ENCODE measurements around the gene KBTBD8.

The KBTBD8 gene

DNA sequence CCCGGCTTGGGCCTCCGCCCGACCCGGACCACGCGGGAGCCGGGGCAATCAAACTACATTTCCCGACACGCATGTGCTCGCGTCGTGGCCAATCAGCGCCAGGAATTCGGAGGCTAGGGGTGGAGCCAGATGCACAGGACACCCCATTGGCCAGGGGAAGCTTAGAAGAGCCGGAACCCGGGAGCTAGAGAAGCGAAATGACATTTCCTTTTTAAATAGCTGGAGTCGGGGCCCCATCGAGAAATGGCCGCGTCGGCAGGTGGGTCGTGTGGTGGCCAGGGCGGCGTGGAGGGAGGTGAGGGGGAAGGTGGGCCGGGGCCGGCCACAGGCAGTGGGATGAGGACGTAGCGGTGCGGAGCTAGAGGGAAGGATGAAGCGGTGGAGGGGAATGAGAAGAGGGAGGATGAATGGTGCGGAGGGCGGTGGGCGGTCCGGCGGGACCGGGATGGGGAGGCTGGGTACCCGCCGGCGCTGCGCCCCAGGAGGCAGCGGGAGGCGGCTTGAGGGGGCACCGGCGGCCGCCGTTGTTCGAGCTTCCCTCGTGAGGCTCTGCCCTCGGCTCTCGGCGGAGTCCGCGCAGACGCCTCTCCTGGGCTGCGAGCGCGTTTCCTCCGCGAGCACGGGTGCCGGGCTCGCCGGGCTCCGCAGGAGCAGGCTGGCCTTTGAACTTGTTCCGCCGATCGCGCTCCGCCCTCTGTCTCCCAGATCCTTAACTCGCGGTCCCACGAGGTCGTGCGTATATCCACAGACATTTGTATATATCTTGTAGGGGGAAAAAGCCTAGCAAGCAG lies at the start of gene KBTBD8:
TSS of gene KBTBD8 (plus strand) at position 195 of the 791 bp plus-strand sequence. CDS start at position 244, 49 bp downstream.
- in situ Hi-C loops (cut with HindIII; ENCODE audit: low sequenced_read_pairs), result no loop called here

DNA sequence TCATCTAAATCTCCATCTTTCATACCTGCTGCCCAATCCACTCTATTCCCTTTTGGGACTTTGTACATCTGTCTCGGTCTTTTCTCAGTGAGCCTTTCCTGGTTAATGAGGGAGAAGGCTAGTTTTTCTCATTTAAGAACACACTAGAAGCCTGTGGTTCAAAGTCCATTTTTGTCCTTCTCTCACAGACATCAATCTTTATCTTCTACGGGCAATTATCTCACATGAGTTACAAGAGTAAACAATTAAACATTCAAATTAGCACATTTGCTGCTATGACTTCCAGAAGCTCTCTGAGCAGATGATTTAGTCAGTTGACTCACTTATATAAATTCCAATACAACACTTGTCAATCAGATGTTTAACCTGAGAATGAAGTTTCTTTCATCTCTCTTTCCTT lies 49.3 kb upstream of the KBTBD8 start:
- in situ Hi-C loops (cut with HindIII; ENCODE audit: low sequenced_read_pairs), result no loop called here

DNA sequence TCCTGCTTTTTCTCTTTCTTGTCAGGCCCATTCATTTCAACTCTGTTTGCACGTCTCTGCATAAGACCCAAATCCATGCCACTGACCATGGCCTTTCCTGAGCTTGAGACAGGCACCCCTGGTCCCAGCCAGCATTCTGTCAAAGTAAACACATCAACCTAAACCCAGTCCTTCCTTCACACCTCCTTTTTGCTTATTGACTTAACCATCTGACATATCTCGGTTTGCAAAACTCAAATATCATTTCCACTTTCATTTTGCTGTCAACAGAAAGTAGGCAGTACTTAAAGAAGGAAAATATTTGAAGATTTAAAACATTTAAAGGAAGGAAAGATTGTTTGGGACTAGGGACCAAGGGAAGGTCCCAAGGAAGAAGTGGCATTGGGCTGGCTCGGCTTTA lies 48.2 kb upstream of the KBTBD8 start:
- in situ Hi-C loops (cut with HindIII; ENCODE audit: low sequenced_read_pairs), result no loop called here

DNA sequence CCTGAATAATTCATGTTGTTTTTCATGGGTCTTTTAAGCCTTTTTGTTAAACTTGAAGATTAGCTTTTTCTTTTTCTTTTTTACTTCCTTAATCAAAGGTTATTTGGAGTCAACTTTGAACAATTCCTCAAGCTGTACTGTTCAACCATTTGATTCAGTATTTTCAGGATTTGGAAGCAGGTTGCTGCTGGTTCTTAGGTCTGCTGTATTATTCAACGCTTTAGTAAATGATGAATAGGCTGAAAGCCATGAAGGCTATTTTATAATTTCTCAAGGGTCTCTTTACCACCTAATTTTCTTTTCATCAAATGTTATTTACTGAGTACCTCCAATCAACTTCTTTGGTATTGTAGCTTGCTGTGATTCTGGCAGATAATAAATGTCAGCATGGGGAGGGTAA lies 45.8 kb upstream of the KBTBD8 start:
- in situ Hi-C loops (cut with HindIII; ENCODE audit: low sequenced_read_pairs), result no loop called here

DNA sequence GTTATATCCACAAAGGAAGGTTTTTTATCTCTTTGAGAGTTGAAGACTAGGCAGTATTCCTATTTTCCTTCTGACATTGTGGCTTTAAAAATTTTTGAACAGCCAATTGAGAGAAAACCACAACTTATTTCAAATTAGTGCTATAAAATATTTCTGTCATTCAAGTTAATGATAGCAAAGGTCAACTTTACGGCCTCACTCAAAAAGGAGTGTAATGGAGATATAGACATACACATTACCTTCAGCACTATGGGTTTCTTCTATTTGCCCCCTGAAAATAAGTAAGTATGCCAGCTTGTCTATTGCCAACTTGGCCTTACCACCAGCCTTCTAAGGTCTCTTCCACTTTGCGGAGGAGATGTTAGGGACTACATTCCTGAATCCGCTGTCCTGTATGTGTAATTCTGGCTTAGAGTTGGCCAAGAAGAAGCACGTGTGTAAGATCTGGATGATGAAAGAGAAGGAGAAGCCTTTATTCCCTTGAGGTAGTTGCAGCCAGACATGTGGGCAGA lies 44.1 kb upstream of the KBTBD8 start:
- in situ Hi-C loops (cut with HindIII; ENCODE audit: low sequenced_read_pairs), result no loop called here

GRCh38 chr3:66956742-66957141 lies 41.4 kb upstream of the KBTBD8 start:
- in situ Hi-C loops (cut with HindIII; ENCODE audit: low sequenced_read_pairs), result no loop called here

- in situ Hi-C loops (cut with HindIII; ENCODE audit: low sequenced_read_pairs), result no loop called here
Observed at GRCh38 chr3:66957367-66957766, 40.7 kb upstream of the KBTBD8 start.

- in situ Hi-C loops (cut with HindIII; ENCODE audit: low sequenced_read_pairs), result no loop called here
Observed at GRCh38 chr3:66958067-66958466, 40.0 kb upstream of the KBTBD8 start.

DNA sequence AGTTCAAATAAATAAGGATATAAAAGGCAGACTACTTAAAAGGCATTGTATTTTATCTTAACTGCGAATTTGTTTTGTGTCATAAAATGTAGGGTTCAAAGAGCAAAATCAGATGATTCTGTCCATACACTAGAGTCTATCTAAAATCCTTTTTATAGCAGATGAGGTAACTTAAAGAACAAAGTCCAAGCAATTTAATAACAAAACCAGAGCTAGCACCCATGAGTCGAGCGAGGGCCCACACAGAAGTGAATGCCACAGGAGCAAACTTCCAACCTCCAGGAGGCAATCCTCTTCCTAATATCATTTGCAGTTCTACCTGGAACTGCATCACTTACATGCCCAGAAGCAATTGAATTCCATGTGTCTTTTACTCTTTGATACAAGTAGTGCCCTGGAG lies 35.4 kb upstream of the KBTBD8 start:
- in situ Hi-C loops (cut with HindIII; ENCODE audit: low sequenced_read_pairs), result no loop called here

DNA sequence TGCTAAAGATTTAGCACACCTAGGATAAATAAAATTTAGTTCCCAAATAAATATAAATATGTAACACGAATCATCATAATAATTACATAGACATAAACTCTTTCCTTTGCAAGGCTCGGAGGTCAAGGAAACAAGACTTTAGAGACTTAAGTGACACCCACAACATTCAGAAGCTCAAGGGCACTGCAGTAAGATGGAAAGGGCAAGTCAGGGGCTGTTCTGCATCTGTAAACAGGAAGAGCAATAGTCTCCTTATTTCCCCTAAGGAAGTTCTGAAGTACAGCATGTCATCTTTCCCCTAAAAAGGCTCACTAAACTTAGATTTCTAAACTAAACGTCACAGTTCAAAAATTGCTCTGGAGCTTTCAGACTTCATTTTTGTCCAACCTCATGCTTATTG lies 26.9 kb upstream of the KBTBD8 start:
- in situ Hi-C loops (cut with HindIII; ENCODE audit: low sequenced_read_pairs), result no loop called here

DNA sequence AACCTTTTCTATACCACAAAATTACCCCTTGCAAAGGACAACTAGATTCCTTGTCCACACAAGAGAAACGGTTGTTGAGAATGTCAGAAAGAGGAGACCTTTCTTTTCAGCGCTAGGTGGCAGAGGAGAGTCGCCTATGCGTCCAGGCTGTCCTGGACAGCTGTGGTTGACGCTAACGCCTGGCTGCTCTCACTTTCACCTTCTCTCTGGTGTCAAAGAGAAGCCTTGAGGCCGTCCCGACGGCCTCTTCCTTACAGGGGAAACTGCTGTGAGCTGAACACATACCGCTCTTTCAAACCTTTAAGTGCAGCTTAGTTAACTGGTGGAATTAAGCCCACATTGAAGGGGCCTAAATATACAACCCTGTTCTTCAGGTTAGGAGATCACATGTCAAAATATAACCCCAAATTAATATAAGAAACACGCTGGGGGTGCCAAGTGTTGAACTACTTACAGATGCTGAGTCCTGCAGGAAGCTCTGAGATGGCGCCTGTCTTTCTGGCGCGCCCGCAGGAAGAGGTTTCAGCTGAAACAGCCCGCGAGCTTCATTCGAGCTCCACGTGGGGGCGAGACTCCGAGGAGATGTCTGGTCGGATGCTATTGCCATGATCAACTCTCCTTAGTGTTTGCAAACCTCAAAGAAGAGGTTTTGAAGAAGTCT lies 26.1 kb upstream of the KBTBD8 start:
- in situ Hi-C loops (cut with HindIII; ENCODE audit: low sequenced_read_pairs), result no loop called here

DNA sequence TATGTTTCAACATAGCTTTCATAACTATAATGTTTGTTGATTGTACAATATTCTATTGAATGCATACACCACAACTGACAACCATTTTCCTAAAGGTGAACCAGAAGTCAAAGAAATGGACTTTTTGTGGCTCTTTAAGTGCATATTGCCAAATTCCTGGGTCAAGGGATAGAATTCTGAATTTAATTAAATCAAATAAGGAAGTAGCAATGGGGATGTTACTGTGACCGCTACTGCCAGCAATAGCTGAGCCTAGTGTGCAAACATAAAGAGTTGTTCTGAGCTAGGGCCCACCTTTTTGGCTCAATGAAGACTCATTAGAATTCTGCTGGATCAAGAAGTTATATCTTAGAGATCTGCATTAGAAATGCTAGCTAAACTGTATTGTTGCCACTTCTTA lies 17.3 kb upstream of the KBTBD8 start:
- in situ Hi-C loops (cut with HindIII; ENCODE audit: low sequenced_read_pairs), result no loop called here

GRCh38 chr3:66983101-66983500 lies 15.0 kb upstream of the KBTBD8 start:
- in situ Hi-C loops (cut with HindIII; ENCODE audit: low sequenced_read_pairs), result no loop called here

GRCh38 chr3:66985336-66985920 lies 12.7 kb upstream of the KBTBD8 start:
- in situ Hi-C loops (cut with HindIII; ENCODE audit: low sequenced_read_pairs), result no loop called here

- in situ Hi-C loops (cut with HindIII; ENCODE audit: low sequenced_read_pairs), result no loop called here
Observed at GRCh38 chr3:66986406-66986805, 11.7 kb upstream of the KBTBD8 start.

DNA sequence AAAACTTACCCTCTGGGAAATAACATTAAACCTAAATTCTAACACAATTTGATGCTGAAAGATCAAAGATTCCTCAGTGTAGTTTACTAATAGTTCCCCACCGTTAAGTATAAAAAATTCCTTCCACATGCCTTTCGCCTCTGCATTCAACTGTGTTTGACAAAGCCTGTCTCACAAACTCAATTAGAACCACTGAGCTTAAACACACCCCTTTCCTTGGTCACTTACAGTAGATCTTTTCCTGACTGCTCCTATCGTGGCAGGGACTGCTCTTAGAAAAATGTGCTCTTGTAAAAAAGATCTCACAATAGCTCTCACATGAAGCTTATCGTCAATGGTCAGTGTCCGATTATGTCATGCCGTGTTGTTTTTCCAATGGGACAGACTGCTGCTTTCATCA lies 8.9 kb upstream of the KBTBD8 start:
- in situ Hi-C loops (cut with HindIII; ENCODE audit: low sequenced_read_pairs), result no loop called here

DNA sequence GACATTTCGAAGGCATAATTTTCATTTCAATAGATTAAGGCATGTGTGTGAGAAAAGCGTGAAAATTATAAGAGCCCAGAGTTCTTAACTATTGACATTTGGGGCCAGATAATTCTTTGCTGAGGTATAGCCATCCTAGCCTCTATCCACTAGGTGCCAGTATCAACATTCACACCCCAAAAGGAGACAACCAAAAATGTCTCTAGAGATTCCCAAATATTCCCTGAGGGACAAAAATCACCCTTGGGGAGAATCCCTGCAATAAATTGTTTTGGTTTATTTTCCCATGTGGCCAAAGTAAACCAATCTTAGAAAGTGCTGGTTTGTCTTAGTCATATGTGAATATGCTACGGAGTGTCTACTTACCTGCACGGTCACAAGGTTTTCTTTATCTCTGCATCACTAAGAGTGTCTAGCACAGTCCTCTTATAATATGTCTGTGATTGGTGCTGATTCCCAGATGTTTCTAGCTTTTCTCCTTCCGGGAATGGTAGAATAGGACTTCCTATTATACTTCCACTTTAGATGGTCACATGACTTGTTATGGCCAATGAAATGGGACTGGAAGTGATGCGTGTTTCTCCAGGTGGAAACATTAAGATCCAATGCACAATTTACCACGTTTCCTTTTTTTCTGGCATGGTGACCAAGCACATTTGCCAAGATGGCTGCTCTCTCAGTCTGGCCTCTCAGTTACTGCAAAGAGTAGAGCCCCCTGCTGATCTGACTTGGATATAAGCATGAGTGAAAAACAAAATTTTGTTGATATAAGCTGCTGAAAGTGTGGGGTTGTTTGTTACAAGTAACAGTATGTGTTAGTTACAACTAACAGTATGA lies 8.0 kb upstream of the KBTBD8 start:
- in situ Hi-C loops (cut with HindIII; ENCODE audit: low sequenced_read_pairs), result no loop called here

GRCh38 chr3:66991459-66991858 lies 6.6 kb upstream of the KBTBD8 start:
- in situ Hi-C loops (cut with HindIII; ENCODE audit: low sequenced_read_pairs), result no loop called here

GRCh38 chr3:66993082-66993481 lies 5.0 kb upstream of the KBTBD8 start:
- in situ Hi-C loops (cut with HindIII; ENCODE audit: low sequenced_read_pairs), result no loop called here

- in situ Hi-C loops (cut with HindIII; ENCODE audit: low sequenced_read_pairs), result no loop called here
Observed at GRCh38 chr3:66994588-66994987, 3.5 kb upstream of the KBTBD8 start.

DNA sequence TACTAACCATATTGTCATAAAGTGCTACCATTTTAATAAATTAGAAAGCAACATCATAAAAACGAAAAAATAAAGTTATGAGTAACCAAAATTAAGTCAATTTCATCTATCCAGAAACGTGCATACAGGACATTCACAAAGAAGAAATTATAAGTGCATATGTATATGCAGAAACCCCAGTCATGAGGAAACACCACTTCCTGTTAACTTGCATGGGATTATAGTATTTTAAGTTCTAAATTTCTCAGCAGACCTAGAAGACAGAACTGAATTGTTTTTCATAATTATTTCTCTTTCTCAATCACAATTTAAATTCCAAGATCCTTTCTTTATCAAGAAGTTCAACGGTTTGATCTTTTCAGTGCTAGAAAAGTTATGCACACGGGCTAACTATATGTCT lies 1.4 kb upstream of the KBTBD8 start:
- in situ Hi-C loops (cut with HindIII; ENCODE audit: low sequenced_read_pairs), result no loop called here
